Caco-2 (cell line): ENCODE measurements around the gene RARRES1. TPM values are rescaled to one million over a fixed set of nuclear protein-coding genes. Genes with fewer than 3 reads are reported as not detected.

Experiments used
- BruUV-seq: library from RNA; stranded (reverse); fragments of 400-500 nt; replicated peaks from 2 replicates; lab custom pipeline; 2021; lab: Mats Ljungman, UMichigan
- CTCF ChIA-PET: fragments of 300-600 bp; sonication (Branson Sonifier 250); formaldehyde crosslinking; loops from one replicate; lab custom pipeline; 2022; ENCODE audit warnings: antibody characterized with exemption; lab: Charles Lee
- POLR2A ChIA-PET: fragments of 300-600 bp; sonication (Branson Sonifier 250); formaldehyde crosslinking; loops from one replicate; lab custom pipeline; 2022; ENCODE audit warnings: antibody characterized with exemption; lab: Charles Lee
- DNase-seq, 2 experiments: peaks; one replicate each; pipeline versions ENCODE4 v3.0.0 to v3.0.0-alpha.2; 2020 to 2022
- H3K27me3 ChIP-seq: replicated peaks from 2 replicates; pipeline ENCODE4 v1.6.0; 2011; ENCODE audit warnings: low read length; ENCODE audit not compliant: control insufficient read depth, insufficient read depth
- H3K36me3 ChIP-seq: 2 replicates; pipeline ENCODE4 v1.5.1; 2011; ENCODE audit warnings: low read length; ENCODE audit not compliant: control insufficient read depth, insufficient read depth
- H3K4me1 ChIP-seq: fragments of 250-450 bp; sonication (Bioruptor Pico); 2 replicates; pipeline ENCODE4 v1.5.1; 2020; ENCODE audit warnings: mild to moderate bottlenecking
- H3K4me3 ChIP-seq: 2 replicates; pipeline ENCODE4 v1.5.1; 2011; ENCODE audit warnings: low read depth, mild to moderate bottlenecking, control low read depth, low read length
- H3K9me3 ChIP-seq: fragments of 250-450 bp; sonication (Bioruptor Pico); 2 replicates; pipeline ENCODE4 v1.5.1; 2020; ENCODE audit warnings: mild to moderate bottlenecking, moderate library complexity
- H3K27ac Mint-ChIP-seq: one replicate; pipeline ENCODE4 v1.8.0; 2022; ENCODE audit warnings: mixed read lengths; ENCODE audit not compliant: unreplicated experiment
- H3K27me3 Mint-ChIP-seq: one replicate; pipeline ENCODE4 v1.8.0; 2022; ENCODE audit warnings: mixed read lengths; ENCODE audit not compliant: insufficient read depth, unreplicated experiment
- H3K36me3 Mint-ChIP-seq: one replicate; pipeline ENCODE4 v1.8.0; 2022; ENCODE audit warnings: mild to moderate bottlenecking, mixed read lengths; ENCODE audit not compliant: insufficient read depth, unreplicated experiment
- H3K4me1 Mint-ChIP-seq: one replicate; pipeline ENCODE4 v1.8.0; 2022; ENCODE audit warnings: low read depth, mixed read lengths; ENCODE audit not compliant: unreplicated experiment
- H3K4me3 Mint-ChIP-seq: one replicate; pipeline ENCODE4 v1.8.0; 2022; ENCODE audit warnings: mild to moderate bottlenecking, moderate library complexity, mixed read lengths; ENCODE audit not compliant: unreplicated experiment
- H3K9me3 Mint-ChIP-seq: one replicate; pipeline ENCODE4 v1.8.0; 2022; ENCODE audit warnings: mixed read lengths; ENCODE audit not compliant: unreplicated experiment
- CTCF ChIP-seq, 2 experiments: fragments of 200-600 bp in 1 of 2; IDR thresholded peaks; 1 replicate in 1 of 2; 2 replicates in 1 of 2; pipeline versions ENCODE4 v1.5.1 to v1.8.0; 2011 to 2022; ENCODE audit warnings: antibody characterized with exemption in 1 of 2, control low read depth in 1 of 2, inconsistent platforms in 1 of 2, low read depth in 1 of 2, low read length in 1 of 2, mild to moderate bottlenecking in 1 of 2, moderate library complexity in 1 of 2; ENCODE audit not compliant: insufficient read depth in 1 of 2, severe bottlenecking in 1 of 2, unreplicated experiment in 1 of 2
- intact Hi-C: fragments of 100-400 bp; cut with micrococcal nuclease; formaldehyde crosslinking; loops from one replicate; pipeline ENCODE4 v1.10.0; 2022; ENCODE audit not compliant: unreplicated experiment
- total RNA-seq: library from RNA; stranded (reverse); gene quantifications from 2 replicates; pipeline ENCODE4 v1.2.3, GENCODE V29; 2022

RARRES1 gene
- total RNA-seq, 1 experiment from 2014 or later: 9.0 TPM

GRCh38 chr3:158725348-158726011, 6.8 kb downstream of the RARRES1 start:
- Mint-ChIP-seq H3K4me1 (no peaks in the 10 kb centered on the region), H3K36me3 (no peaks in the 10 kb centered on the region), H3K4me3 (no peak overlapping the region), H3K27me3 (no peaks in the 10 kb centered on the region), H3K9me3 (no peaks in the 10 kb centered on the region), H3K27ac (no peak overlapping the region)
- H3K9me3 ChIP-seq: no peaks in the 10 kb centered on the region
- H3K4me1 ChIP-seq: no peaks in the 10 kb centered on the region
- POLR2A ChIA-PET: no interaction called here
- intact Hi-C loops: no loop called here
- H3K36me3 ChIP-seq: no peaks in the 10 kb centered on the region
- no peak overlapping the region for H3K4me3 ChIP-seq
- no TSS peak for BruUV-seq
- no peak for DNase-seq
- no peaks in the 10 kb centered on the region for H3K27me3 ChIP-seq
- CTCF ChIA-PET: no interaction called here
- TF ChIP-seq CTCF (IDR thresholded peaks at IDR 0.05; ENCODE audit: insufficient read depth in 1 of 2, low read depth in 1 of 2, low read length in 1 of 2, severe bottlenecking in 1 of 2, unreplicated experiment in 1 of 2): no peak

GRCh38 chr3:158723991-158724390, 8.3 kb downstream of the RARRES1 start:
- Histone ChIP-seq H3K4me3 (no peak overlapping the region), H3K4me1 (no peaks in the 10 kb centered on the region), H3K36me3 (no peaks in the 10 kb centered on the region), H3K27me3 (no peaks in the 10 kb centered on the region), H3K9me3 (no peaks in the 10 kb centered on the region)
- DNase-seq: no peak
- H3K27me3 Mint-ChIP-seq: no peaks in the 10 kb centered on the region
- no peak overlapping the region for H3K4me3 Mint-ChIP-seq
- H3K36me3 Mint-ChIP-seq: no peaks in the 10 kb centered on the region
- no peak overlapping the region for H3K27ac Mint-ChIP-seq
- BruUV-seq: no TSS peak
- intact Hi-C loops: no loop called here
- POLR2A ChIA-PET: no interaction called here
- CTCF ChIA-PET: interaction anchor here (1.1 kb wide), 1 partner anchor 65 kb away, joined by 4 read pairs; no protein-coding TSS in a partner anchor
- TF ChIP-seq CTCF (IDR thresholded peaks at IDR 0.05; ENCODE audit: insufficient read depth in 1 of 2, low read depth in 1 of 2, low read length in 1 of 2, severe bottlenecking in 1 of 2, unreplicated experiment in 1 of 2): no peak
- no peaks in the 10 kb centered on the region for H3K4me1 Mint-ChIP-seq
- no peaks in the 10 kb centered on the region for H3K9me3 Mint-ChIP-seq

GRCh38 chr3:158722108-158722507, 10.1 kb downstream of the RARRES1 start:
- BruUV-seq: no TSS peak
- DNase-seq: no peak

More at GRCh38 chr3:158722108-158722507, 10.1 kb downstream of the RARRES1 start:
- intact Hi-C loops: no loop called here
- H3K4me1 ChIP-seq: no peaks in the 10 kb centered on the region
- no peaks in the 10 kb centered on the region for H3K9me3 ChIP-seq
- Mint-ChIP-seq H3K4me3 (no peak overlapping the region), H3K27ac (no peak overlapping the region), H3K4me1 (no peaks in the 10 kb centered on the region), H3K27me3 (no peaks in the 10 kb centered on the region), H3K9me3 (no peaks in the 10 kb centered on the region), H3K36me3 (no peaks in the 10 kb centered on the region)
- TF ChIP-seq CTCF (IDR thresholded peaks at IDR 0.05; ENCODE audit: insufficient read depth in 1 of 2, low read depth in 1 of 2, low read length in 1 of 2, severe bottlenecking in 1 of 2, unreplicated experiment in 1 of 2): no peak
- ChIA-PET CTCF (no interaction called here), POLR2A (no interaction called here)
- no peak overlapping the region for H3K4me3 ChIP-seq
- no peaks in the 10 kb centered on the region for H3K36me3 ChIP-seq
- no peaks in the 10 kb centered on the region for H3K27me3 ChIP-seq
